Epithelial cell of esophagus (primary cell): Measurements from ENCODE around the gene MNAT1.

Source experiments
- DNase-seq: peaks from one replicate; pipeline ENCODE4 v3.0.0; 2010; ENCODE audit warnings: low read depth
- H3K4me3 ChIP-seq: 2 replicates; pipeline ENCODE4 v1.5.1; 2011; ENCODE audit warnings: mild to moderate bottlenecking, low read length, control low read depth
- CTCF ChIP-seq: IDR thresholded peaks from 2 replicates; pipeline ENCODE4 v1.5.1; 2011; ENCODE audit warnings: low read depth, mild to moderate bottlenecking, low read length, control low read depth, inconsistent platforms; ENCODE audit not compliant: insufficient read depth; ENCODE audit errors: missing control alignments

The MNAT1 gene

GRCh38 chr14:60738843-60739508, 4.4 kb downstream of the MNAT1 start:
- DNase-seq, result no peak
- no peak for TF ChIP-seq CTCF
- H3K4me3 ChIP-seq, result no peak overlapping the region

- TF ChIP-seq CTCF, result no peak
- no peak overlapping the region for H3K4me3 ChIP-seq
- DNase-seq, result peak; percentile 42
Measured at GRCh38 chr14:60744566-60744965, 10.0 kb downstream of the MNAT1 start.

- DNase-seq, result no peak
- no peak overlapping the region for H3K4me3 ChIP-seq
- TF ChIP-seq CTCF, result no peak
Measured at GRCh38 chr14:60753264-60754119, 18.9 kb downstream of the MNAT1 start.

- no peak for DNase-seq
- no peak overlapping the region for H3K4me3 ChIP-seq
- TF ChIP-seq CTCF, result no peak
Measured at GRCh38 chr14:60756847-60757246, 22.3 kb downstream of the MNAT1 start.

GRCh38 chr14:60757567-60758002, 23.0 kb downstream of the MNAT1 start:
- peak; percentile 87 for DNase-seq
- no peak overlapping the region for H3K4me3 ChIP-seq
- TF ChIP-seq CTCF, result no peak

GRCh38 chr14:60758885-60759284, 24.3 kb downstream of the MNAT1 start:
- no peak for DNase-seq
- no peak overlapping the region for H3K4me3 ChIP-seq
- no peak for TF ChIP-seq CTCF
